OCI-LY7 (cell line): ENCODE results near the gene RAPGEF4. TPM values are rescaled to one million over a fixed set of nuclear protein-coding genes. Genes with fewer than 3 reads are reported as not detected.

Source experiments
- BruUV-seq: library from RNA; stranded (reverse); fragments of 400-500 nt; replicated peaks from 2 replicates; lab custom pipeline; 2021; lab: Mats Ljungman, UMichigan
- CTCF ChIA-PET: fragments of 300-600 bp; sonication (Branson Sonifier 250); formaldehyde crosslinking; loops from one replicate; lab custom pipeline; 2022; ENCODE audit warnings: antibody characterized with exemption; ENCODE audit not compliant: unreplicated experiment; lab: Charles Lee
- POLR2A ChIA-PET: fragments of 300-600 bp; sonication (Branson Sonifier 250); formaldehyde crosslinking; loops from one replicate; lab custom pipeline; 2022; ENCODE audit warnings: antibody characterized with exemption; lab: Charles Lee
- DNase-seq: peaks from one replicate; pipeline ENCODE4 v3.0.0-alpha.2; 2015; ENCODE audit warnings: low spot score
- H2AFZ ChIP-seq: fragments of 200-600 bp; sonication (generic), shearing (Covaris generic); 2 replicates; pipeline ENCODE4 v1.6.1; 2014; ENCODE audit warnings: mild to moderate bottlenecking, antibody characterized with exemption, low read length, moderate library complexity
- H3K27ac ChIP-seq: fragments of 200-600 bp; sonication (generic); 2 replicates; pipeline ENCODE4 v1.5.1; 2014; ENCODE audit warnings: mixed run types, low read depth, mild to moderate bottlenecking, moderate library complexity, low read length, inconsistent platforms; ENCODE audit not compliant: poor library complexity, severe bottlenecking
- H3K36me3 ChIP-seq: fragments of 200-600 bp; sonication (generic); 2 replicates; pipeline ENCODE4 v1.6.1; 2014; ENCODE audit warnings: mild to moderate bottlenecking, antibody characterized with exemption, low read length, moderate library complexity, mixed read lengths; ENCODE audit not compliant: insufficient read depth
- H3K4me1 ChIP-seq: fragments of 200-600 bp; sonication (generic); 2 replicates; pipeline ENCODE4 v1.5.1; 2014; ENCODE audit warnings: mild to moderate bottlenecking, low read length; ENCODE audit not compliant: insufficient read depth, poor library complexity, severe bottlenecking
- H3K4me2 ChIP-seq: fragments of 200-600 bp; sonication (generic); 2 replicates; pipeline ENCODE4 v1.6.1; 2014; ENCODE audit warnings: mild to moderate bottlenecking, low read length
- H3K4me3 ChIP-seq: fragments of 200-600 bp; sonication (generic); 2 replicates; pipeline ENCODE4 v1.5.1; 2014; ENCODE audit warnings: mild to moderate bottlenecking, low read depth, low read length; ENCODE audit not compliant: poor library complexity, severe bottlenecking
- H3K79me2 ChIP-seq: fragments of 200-600 bp; sonication (generic); 2 replicates; pipeline ENCODE4 v1.6.1; 2016; ENCODE audit warnings: low read depth, mild to moderate bottlenecking, low read length, moderate library complexity, mixed read lengths; ENCODE audit not compliant: insufficient read depth
- H3K9me2 ChIP-seq: fragments of 200-600 bp; sonication (generic); 2 replicates; pipeline ENCODE4 v1.6.1; 2016; ENCODE audit warnings: mild to moderate bottlenecking, low read length, mixed read lengths; ENCODE audit not compliant: insufficient read depth
- H3K9me3 ChIP-seq: fragments of 200-600 bp; sonication (generic); 2 replicates; pipeline ENCODE4 v1.6.1; 2014; ENCODE audit warnings: mild to moderate bottlenecking, mixed run types, low read length, mixed read lengths
- H4K20me1 ChIP-seq: fragments of 200-600 bp; sonication (generic); 2 replicates; pipeline ENCODE4 v1.6.1; 2014; ENCODE audit warnings: mild to moderate bottlenecking, antibody characterized with exemption, low read length, moderate library complexity, mixed read lengths; ENCODE audit not compliant: insufficient read depth
- EZH2phosphoT487 ChIP-seq: fragments of 200-600 bp; sonication (generic); IDR thresholded peaks from 2 replicates; pipeline ENCODE4 v1.6.1; 2018; ENCODE audit warnings: low read depth, borderline replicate concordance, mild to moderate bottlenecking, mixed run types, antibody characterized with exemption, low read length, moderate library complexity, mixed read lengths
- intact Hi-C: fragments of 100-400 bp; cut with micrococcal nuclease; formaldehyde crosslinking; loops from one replicate; pipeline ENCODE4 v1.10.0; 2022; ENCODE audit not compliant: unreplicated experiment
- total RNA-seq, 2 experiments: library from RNA; depleted of rRNA in 1 of 2; stranded (reverse); fragments of >200 nt in 1 of 2; shearing (Covaris generic) in 1 of 2; gene quantifications; 2 replicates each; pipeline ENCODE4 v1.2.3, GENCODE V29; 2014 to 2022
- TF ChIP-seq, protein P1 (sequence below): fragments of 200-600 bp; sonication (generic); conservative IDR thresholded peaks from 2 replicates; pipeline ENCODE4 v1.5.1; 2014; ENCODE audit warnings: mild to moderate bottlenecking, antibody characterized with exemption, low read length, moderate library complexity, mixed read lengths

The RAPGEF4 gene
- total RNA-seq, 2 experiments from 2014 or later = 0.22 to 0.55 TPM

DNA sequence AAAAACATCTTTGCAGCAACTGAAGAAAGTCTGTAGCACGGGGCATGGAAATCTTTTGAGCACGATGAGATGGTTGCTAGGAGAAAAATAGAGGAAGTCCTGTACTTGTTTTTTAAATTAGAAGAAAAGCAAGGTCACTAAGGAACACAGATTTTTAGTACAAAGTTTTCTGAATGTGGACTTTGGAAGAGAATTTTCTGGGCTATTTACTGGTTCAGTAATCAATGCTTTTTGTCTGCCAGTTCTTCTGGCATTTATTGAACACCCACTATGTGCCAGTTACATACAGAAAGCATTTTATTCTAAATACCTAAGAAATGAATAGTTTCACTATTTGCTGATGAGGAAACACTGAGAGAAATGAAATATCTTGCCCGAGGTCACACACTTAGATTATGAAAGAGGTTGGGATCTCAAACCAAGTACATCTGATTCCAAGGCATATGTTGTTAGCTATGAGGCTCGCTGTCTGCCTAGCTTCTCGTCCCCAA is 324.4 kb downstream of the RAPGEF4 start:
- H3K9me2 ChIP-seq = no peaks in the 10 kb centered on the region
- H3K4me3 ChIP-seq = peak overlapping the region; percentile 20
- H3K79me2 ChIP-seq = no peaks in the 10 kb centered on the region
- H3K4me1 ChIP-seq = peaks cover 23% of the 10 kb centered on the region
- no TSS peak for BruUV-seq
- TF ChIP-seq EZH2phosphoT487 = no peak
- TF ChIP-seq, protein P1, sequence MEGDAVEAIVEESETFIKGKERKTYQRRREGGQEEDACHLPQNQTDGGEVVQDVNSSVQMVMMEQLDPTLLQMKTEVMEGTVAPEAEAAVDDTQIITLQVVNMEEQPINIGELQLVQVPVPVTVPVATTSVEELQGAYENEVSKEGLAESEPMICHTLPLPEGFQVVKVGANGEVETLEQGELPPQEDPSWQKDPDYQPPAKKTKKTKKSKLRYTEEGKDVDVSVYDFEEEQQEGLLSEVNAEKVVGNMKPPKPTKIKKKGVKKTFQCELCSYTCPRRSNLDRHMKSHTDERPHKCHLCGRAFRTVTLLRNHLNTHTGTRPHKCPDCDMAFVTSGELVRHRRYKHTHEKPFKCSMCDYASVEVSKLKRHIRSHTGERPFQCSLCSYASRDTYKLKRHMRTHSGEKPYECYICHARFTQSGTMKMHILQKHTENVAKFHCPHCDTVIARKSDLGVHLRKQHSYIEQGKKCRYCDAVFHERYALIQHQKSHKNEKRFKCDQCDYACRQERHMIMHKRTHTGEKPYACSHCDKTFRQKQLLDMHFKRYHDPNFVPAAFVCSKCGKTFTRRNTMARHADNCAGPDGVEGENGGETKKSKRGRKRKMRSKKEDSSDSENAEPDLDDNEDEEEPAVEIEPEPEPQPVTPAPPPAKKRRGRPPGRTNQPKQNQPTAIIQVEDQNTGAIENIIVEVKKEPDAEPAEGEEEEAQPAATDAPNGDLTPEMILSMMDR = no peak
- peak; percentile 17 for DNase-seq
- peak overlapping the region; percentile 98 for H2AFZ ChIP-seq
- ChIA-PET POLR2A (interaction anchor here (1.5 to 2.8 kb wide), 3 partner anchors 13 to 18 kb away, joined by 4 to 12 read pairs (median 6); no protein-coding TSS in a partner anchor), CTCF (no interaction called here)
- H3K36me3 ChIP-seq = no peaks in the 10 kb centered on the region
- H3K27ac ChIP-seq = peak overlapping the region; percentile 57
- intact Hi-C loops = no loop called here
- H3K4me2 ChIP-seq = peak overlapping the region; percentile 57
- H3K9me3 ChIP-seq = no peaks in the 10 kb centered on the region
- H4K20me1 ChIP-seq = no peaks in the 10 kb centered on the region

DNA sequence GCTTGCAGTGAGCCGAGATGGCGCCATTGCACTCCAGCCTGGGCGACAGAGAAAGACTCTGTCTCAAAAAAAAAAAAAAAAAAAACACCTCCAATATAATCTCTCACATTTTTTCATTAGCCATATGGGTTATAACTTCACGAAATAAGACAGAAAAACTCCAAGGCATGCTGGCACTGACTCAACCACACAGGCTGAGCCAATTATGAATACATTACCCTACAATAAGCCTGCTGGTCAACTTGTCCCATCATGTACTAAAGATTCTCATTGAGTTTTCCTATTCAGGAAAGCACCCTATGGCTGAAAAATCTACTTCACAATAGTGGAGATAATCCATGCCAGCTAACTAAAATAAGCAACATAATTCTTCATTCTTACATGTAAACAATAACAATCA is 327.2 kb downstream of the RAPGEF4 start:
- DNase-seq = no peak
- intact Hi-C loops = no loop called here
- H3K4me3 ChIP-seq = no peak overlapping the region
- no peak overlapping the region for H3K4me2 ChIP-seq
- H3K9me3 ChIP-seq = no peaks in the 10 kb centered on the region
- no peaks in the 10 kb centered on the region for H4K20me1 ChIP-seq
- no peaks in the 10 kb centered on the region for H3K9me2 ChIP-seq
- no peak for TF ChIP-seq EZH2phosphoT487
- TF ChIP-seq, protein P1 = no peak
- ChIA-PET CTCF (no interaction called here), POLR2A (interaction anchor here (0.6 to 1.0 kb wide), 2 partner anchors 9 to 356 kb away, joined by 3 to 5 read pairs; no protein-coding TSS in a partner anchor)
- no peaks in the 10 kb centered on the region for H3K36me3 ChIP-seq
- H2AFZ ChIP-seq = no peak overlapping the region
- no TSS peak for BruUV-seq
- peaks cover 23% of the 10 kb centered on the region for H3K4me1 ChIP-seq
- H3K27ac ChIP-seq = no peak overlapping the region
- H3K79me2 ChIP-seq = no peaks in the 10 kb centered on the region

DNA sequence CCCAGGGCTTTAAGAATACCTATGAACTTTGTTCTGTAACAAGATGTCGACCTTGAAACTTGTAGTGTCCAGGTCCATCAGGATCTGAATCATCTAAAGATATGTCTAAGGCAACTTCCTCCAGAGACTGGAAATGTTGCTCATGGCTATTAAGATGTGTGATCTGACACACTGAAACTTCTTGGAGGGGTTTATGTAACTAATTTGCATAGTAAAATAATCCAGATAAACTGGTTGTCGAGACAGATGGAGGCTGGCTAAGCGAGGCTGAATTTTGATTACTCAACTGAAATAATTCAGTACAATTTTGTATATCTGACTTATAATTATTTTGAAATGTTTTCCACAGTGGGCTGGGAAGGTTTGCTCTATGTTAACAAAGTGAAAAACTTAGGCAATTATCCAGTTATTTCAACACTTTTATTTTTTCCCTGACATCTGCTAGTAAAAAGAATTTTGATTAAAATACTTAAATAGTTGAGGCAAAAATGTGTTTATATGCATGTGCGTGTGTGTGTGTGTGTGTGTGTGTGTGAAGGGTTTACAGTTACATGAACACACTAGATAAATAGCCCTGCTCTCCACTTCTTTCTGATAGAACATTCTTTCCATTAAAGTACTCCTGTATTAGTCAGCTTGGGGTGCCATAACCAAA is 328.6 kb downstream of the RAPGEF4 start:
- Histone ChIP-seq H2AFZ (no peak overlapping the region), H3K9me3 (no peaks in the 10 kb centered on the region), H3K4me1 (peaks cover 14% of the 10 kb centered on the region), H4K20me1 (no peaks in the 10 kb centered on the region), H3K79me2 (no peaks in the 10 kb centered on the region), H3K4me2 (no peak overlapping the region), H3K27ac (no peak overlapping the region), H3K4me3 (no peak overlapping the region), H3K36me3 (no peaks in the 10 kb centered on the region), H3K9me2 (no peaks in the 10 kb centered on the region)
- BruUV-seq = no TSS peak
- ChIA-PET CTCF (no interaction called here), POLR2A (interaction anchor here (0.7 to 1.7 kb wide), 2 partner anchors 15 to 28 kb away, joined by 3 to 5 read pairs; no protein-coding TSS in a partner anchor)
- no peak for DNase-seq
- intact Hi-C loops = no loop called here
- TF ChIP-seq, protein P1 = no peak
- no peak for TF ChIP-seq EZH2phosphoT487
